Right kidney (tissue), 1 donor: ENCODE data around the gene CCDC85A.

Experiments
- DNase-seq: peaks from one replicate; pipeline ENCODE4 v3.0.0-alpha.2; 2016

Gene CCDC85A

GRCh38 chr2:56244506-56244905 is 60.7 kb downstream of the CCDC85A start:
- no peak for DNase-seq

GRCh38 chr2:56244911-56245530 is 61.2 kb downstream of the CCDC85A start:
- no peak for DNase-seq

GRCh38 chr2:56248965-56249742 is 65.4 kb downstream of the CCDC85A start:
- no peak for DNase-seq

- DNase-seq, result no peak
Observed at GRCh38 chr2:56250153-56250729, 66.5 kb downstream of the CCDC85A start.

GRCh38 chr2:56260415-56260814 is 76.6 kb downstream of the CCDC85A start:
- DNase-seq, result no peak

- DNase-seq, result no peak
Observed at GRCh38 chr2:56262241-56262640, 78.5 kb downstream of the CCDC85A start.

- no peak for DNase-seq
Observed at GRCh38 chr2:56263876-56264275, 80.1 kb downstream of the CCDC85A start.

GRCh38 chr2:56266761-56267414 is 83.1 kb downstream of the CCDC85A start:
- DNase-seq, result no peak

GRCh38 chr2:56267415-56267788 is 83.6 kb downstream of the CCDC85A start:
- DNase-seq, result no peak

- no peak for DNase-seq
Observed at GRCh38 chr2:56268856-56269255, 85.1 kb downstream of the CCDC85A start.

- no peak for DNase-seq
Observed at GRCh38 chr2:56271275-56271674, 87.5 kb downstream of the CCDC85A start.

GRCh38 chr2:56285224-56285623 is 101.4 kb downstream of the CCDC85A start:
- no peak for DNase-seq

- no peak for DNase-seq
Observed at GRCh38 chr2:56286936-56287335, 103.1 kb downstream of the CCDC85A start.

- DNase-seq, result no peak
Observed at GRCh38 chr2:56287508-56287907, 103.7 kb downstream of the CCDC85A start.

- no peak for DNase-seq
Observed at GRCh38 chr2:56287974-56288373, 104.2 kb downstream of the CCDC85A start.

GRCh38 chr2:56288838-56289580 is 105.2 kb downstream of the CCDC85A start:
- DNase-seq, result no peak

- DNase-seq, result no peak
Observed at GRCh38 chr2:56291711-56292110, 107.9 kb downstream of the CCDC85A start.

GRCh38 chr2:56292951-56293350 is 109.2 kb downstream of the CCDC85A start:
- no peak for DNase-seq

- no peak for DNase-seq
Observed at GRCh38 chr2:56295666-56296065, 111.9 kb downstream of the CCDC85A start.

- no peak for DNase-seq
Observed at GRCh38 chr2:56297671-56298070, 113.9 kb downstream of the CCDC85A start.

- DNase-seq, result no peak
Observed at GRCh38 chr2:56299171-56299691, 115.4 kb downstream of the CCDC85A start.

- no peak for DNase-seq
Observed at GRCh38 chr2:56309626-56310170, 125.9 kb downstream of the CCDC85A start.
